Natural killer cell (primary cell): ENCODE measurements around the gene OR1F1. TPM values are rescaled to one million over a fixed set of nuclear protein-coding genes. Genes with fewer than 3 reads are reported as not detected.
A peak's percentile ranks its signal among the peaks of the same experiment; 100 is the strongest.

ENCODE experiments used
- ATAC-seq, 3 donors: fragments of 150-1000 bp in 2 of 3; fragments of 200-7000 bp in 1 of 3; cut with Tn5 transposase; 1 replicate in 1 of 3; 2 replicates in 2 of 3; pipeline ENCODE4 v1.10.0; 2021; ENCODE audit warnings: mild to moderate bottlenecking in 2 of 3, moderate library complexity in 2 of 3
- DNase-seq, 2 donors: peaks; one replicate each; pipeline versions ENCODE4 v3.0.0 to v3.0.0-alpha.2; 2013 to 2021; ENCODE audit warnings: mixed read lengths in 1 of 2
- H3K27ac ChIP-seq: one replicate; pipeline ENCODE4 v1.5.1; 2013; ENCODE audit warnings: mild to moderate bottlenecking, low read length
- H3K27me3 ChIP-seq: one replicate; pipeline ENCODE4 v1.6.1; 2013; ENCODE audit warnings: low read length; ENCODE audit not compliant: control insufficient read depth, insufficient read depth
- H3K36me3 ChIP-seq: one replicate; pipeline ENCODE4 v1.6.1; 2013; ENCODE audit warnings: low read length; ENCODE audit not compliant: control insufficient read depth, insufficient read depth
- H3K4me1 ChIP-seq: one replicate; pipeline ENCODE4 v1.6.1; 2013; ENCODE audit warnings: low read length; ENCODE audit not compliant: control insufficient read depth, insufficient read depth
- H3K4me3 ChIP-seq: one replicate; pipeline ENCODE4 v1.5.1; 2013; ENCODE audit warnings: low read length
- H3K9me3 ChIP-seq: one replicate; pipeline ENCODE4 v1.6.1; 2013; ENCODE audit warnings: low read length; ENCODE audit not compliant: control insufficient read depth, insufficient read depth
- H3K27ac Mint-ChIP-seq, 2 donors: one replicate each; pipeline ENCODE4 v1.8.0; 2022; ENCODE audit warnings: mild to moderate bottlenecking in 2 of 2, mixed read lengths in 2 of 2, moderate library complexity in 1 of 2
- H3K27me3 Mint-ChIP-seq, 2 donors: one replicate each; pipeline ENCODE4 v1.8.0; 2022; ENCODE audit warnings: low read depth in 2 of 2, mixed read lengths in 2 of 2
- H3K36me3 Mint-ChIP-seq: one replicate; pipeline ENCODE4 v1.8.0; 2022; ENCODE audit warnings: mixed read lengths
- H3K4me1 Mint-ChIP-seq, 2 donors: one replicate each; pipeline ENCODE4 v1.8.0; 2022; ENCODE audit warnings: mixed read lengths in 2 of 2
- H3K4me3 Mint-ChIP-seq: one replicate; pipeline ENCODE4 v1.8.0; 2022; ENCODE audit warnings: mild to moderate bottlenecking, moderate library complexity, mixed read lengths
- H3K9me3 Mint-ChIP-seq, 2 donors: one replicate each; pipeline ENCODE4 v1.8.0; 2022; ENCODE audit warnings: mixed read lengths in 2 of 2
- CTCF ChIP-seq: fragments of 200-600 bp; IDR thresholded peaks from one replicate; pipeline ENCODE4 v1.8.0; 2022; ENCODE audit warnings: antibody characterized with exemption
- WGBS: methylation state at CpG from one replicate; pipeline ENCODE4 v1.1.7; 2013; ENCODE audit warnings: missing lambda C conversion rate; ENCODE audit not compliant: insufficient coverage; 5-methylcytosine and 5-hydroxymethylcytosine counted together
- intact Hi-C: fragments of 100-400 bp; cut with micrococcal nuclease; formaldehyde crosslinking; loops from one replicate; pipeline ENCODE4 v1.14.2; 2022
- total RNA-seq, 4 donors: library from RNA; stranded (reverse); fragments of 120-200 nt in 1 of 4; gene quantifications; one replicate each; pipeline versions ENCODE4 v1.2.3 to v1.2.4, GENCODE V29; 2013 to 2022

OR1F1 gene
- total RNA-seq, 3 donors from 2014 or later (not counting 1 experiment from before 2014, with no cell fraction given): not detected

GRCh38 chr16:3220839-3221238 is 32.8 kb downstream of the OR1F1 start:
- Histone ChIP-seq H3K27ac (no peak overlapping the region), H3K4me3 (no peak overlapping the region), H3K36me3 (peaks cover 18% of the 10 kb centered on the region), H3K9me3 (peaks cover 44% of the 10 kb centered on the region), H3K4me1 (peaks cover 10% of the 10 kb centered on the region), H3K27me3 (no peaks in the 10 kb centered on the region)
- Mint-ChIP-seq H3K27ac (no peak overlapping the region), H3K27me3 (no peaks in the 10 kb centered on the region), H3K4me3 (no peak overlapping the region), H3K4me1 (peaks cover 6 to 18% of the 10 kb centered on the region in 2 donors), H3K36me3 (peaks cover 31% of the 10 kb centered on the region), H3K9me3 (peaks cover 6 to 10% of the 10 kb centered on the region in 2 donors)
- ATAC-seq (no peak), DNase-seq (no peak)
- no peak for TF ChIP-seq CTCF
- WGBS: 85% methylated on average over 9 of the region's 10 CpGs
- intact Hi-C loops: no loop called here

DNA sequence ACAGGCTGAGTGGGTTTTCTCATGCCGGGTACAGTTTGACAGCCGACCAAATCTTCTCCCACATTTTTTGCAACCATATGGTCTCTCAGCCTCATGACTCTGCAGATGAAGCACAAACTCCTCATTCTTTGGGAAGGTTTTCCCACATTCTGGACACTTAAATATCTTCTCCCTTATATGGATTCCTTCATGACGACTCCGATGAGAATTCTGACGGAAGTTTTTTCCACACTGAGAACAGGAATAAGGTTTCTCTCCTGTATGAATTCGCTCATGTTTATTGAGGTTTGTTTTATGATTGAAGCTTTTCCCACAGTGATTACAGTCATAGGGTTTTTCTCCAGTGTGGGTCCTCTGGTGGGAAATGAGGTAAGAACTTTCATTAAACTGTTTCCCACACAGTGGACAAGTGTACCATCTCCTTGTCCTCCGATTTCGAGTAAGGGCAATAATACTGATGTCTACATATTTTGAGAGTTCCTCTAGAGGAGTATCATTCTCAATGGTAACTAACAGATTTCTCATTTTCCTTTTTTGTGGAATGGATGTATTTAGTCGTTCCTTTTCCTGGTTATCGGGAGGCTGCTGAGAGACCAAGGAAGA is 36.0 kb downstream of the OR1F1 start:
- Mint-ChIP-seq H3K4me1 (no peaks in the 10 kb centered on the region), H3K27me3 (no peaks in the 10 kb centered on the region), H3K27ac (no peak overlapping the region), H3K4me3 (no peak overlapping the region), H3K36me3 (peaks cover 54% of the 10 kb centered on the region), H3K9me3 (peaks cover 11 to 23% of the 10 kb centered on the region in 2 donors)
- Histone ChIP-seq H3K4me3 (no peak overlapping the region), H3K36me3 (peaks cover 47% of the 10 kb centered on the region), H3K27me3 (no peaks in the 10 kb centered on the region), H3K4me1 (no peaks in the 10 kb centered on the region), H3K9me3 (peaks cover 54% of the 10 kb centered on the region), H3K27ac (no peak overlapping the region)
- no peak for TF ChIP-seq CTCF
- WGBS: 100% methylated on average over 8 of the region's 10 CpGs
- ATAC-seq: no peak
- intact Hi-C loops: no loop called here
- DNase-seq: no peak

DNA sequence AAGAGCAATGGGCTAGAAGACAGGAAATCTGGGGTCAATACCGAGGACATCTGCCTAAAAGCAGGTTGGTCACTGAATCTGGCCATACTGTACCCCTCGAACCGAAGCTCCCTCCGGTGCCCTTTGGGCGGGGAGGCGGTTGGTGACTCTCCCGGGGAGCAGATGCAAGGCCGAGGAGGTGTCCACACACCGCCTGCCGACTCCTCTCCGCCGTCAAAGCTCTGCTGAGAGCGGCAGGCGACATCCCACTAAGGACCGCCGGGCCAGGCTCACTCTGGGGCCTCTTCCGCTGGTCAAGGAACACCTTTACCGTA is 46.5 kb downstream of the OR1F1 start:
- Mint-ChIP-seq H3K4me3 (peak overlapping the region; percentile 92), H3K27me3 (no peaks in the 10 kb centered on the region), H3K36me3 (peaks cover 28% of the 10 kb centered on the region), H3K27ac (peak overlapping the region; percentile 94), H3K9me3 (peaks cover 0 to 2% of the 10 kb centered on the region in 2 donors), H3K4me1 (peaks cover 29 to 34% of the 10 kb centered on the region in 2 donors)
- intact Hi-C loops: no loop called here
- H3K36me3 ChIP-seq: peaks cover 34% of the 10 kb centered on the region
- DNase-seq: no peak
- H3K27me3 ChIP-seq: no peaks in the 10 kb centered on the region
- peak overlapping the region; percentile 98 for H3K27ac ChIP-seq
- WGBS: under 1% methylated on average over 18 of the region's 18 CpGs
- peak overlapping the region; percentile 97 for H3K4me3 ChIP-seq
- TF ChIP-seq CTCF: no peak
- H3K9me3 ChIP-seq: peaks cover 3% of the 10 kb centered on the region
- peaks cover 18% of the 10 kb centered on the region for H3K4me1 ChIP-seq
- ATAC-seq: no peak
